NCI-H1105 treated with DMSO at 0.1 percent for 48 hours (cell line): ENCODE results near the gene IGSF23.

Experiments
- DNase-seq: peaks from one replicate; lab custom pipeline; 2025; lab: John Stamatoyannopoulos, UW

The IGSF23 gene

GRCh38 chr19:44641501-44642265 is 28.3 kb downstream of the IGSF23 start:
- no peak for DNase-seq

GRCh38 chr19:44642377-44642776 is 29.0 kb downstream of the IGSF23 start:
- DNase-seq, result no peak

GRCh38 chr19:44643605-44644401 is 30.4 kb downstream of the IGSF23 start, which contains the start of gene PVR:
PVR (plus strand) TSS chr19:44643910; CDS start chr19:44644097, 187 bp downstream.
- DNase-seq, result peak; percentile 62

GRCh38 chr19:44644402-44645016 is 31.1 kb downstream of the IGSF23 start:
- peak; percentile 43 for DNase-seq

- no peak for DNase-seq
Measured at GRCh38 chr19:44645407-44646048, 32.2 kb downstream of the IGSF23 start.

GRCh38 chr19:44646049-44646416 is 32.7 kb downstream of the IGSF23 start:
- no peak for DNase-seq

- DNase-seq, result no peak
Measured at GRCh38 chr19:44647144-44647543, 33.8 kb downstream of the IGSF23 start.

- no peak for DNase-seq
Measured at GRCh38 chr19:44648631-44649251, 35.4 kb downstream of the IGSF23 start.

GRCh38 chr19:44649578-44650145 is 36.3 kb downstream of the IGSF23 start:
- DNase-seq, result no peak

- no peak for DNase-seq
Measured at GRCh38 chr19:44653343-44653742, 40.0 kb downstream of the IGSF23 start.

GRCh38 chr19:44653977-44654774 is 40.8 kb downstream of the IGSF23 start:
- no peak for DNase-seq

GRCh38 chr19:44657211-44657921 is 44.0 kb downstream of the IGSF23 start:
- DNase-seq, result peak; percentile 18

GRCh38 chr19:44658069-44658733 is 44.8 kb downstream of the IGSF23 start:
- DNase-seq, result no peak

- no peak for DNase-seq
Measured at GRCh38 chr19:44660081-44660480, 46.7 kb downstream of the IGSF23 start.

GRCh38 chr19:44661205-44661604 is 47.8 kb downstream of the IGSF23 start:
- DNase-seq, result no peak

- DNase-seq, result no peak
Measured at GRCh38 chr19:44661904-44662303, 48.5 kb downstream of the IGSF23 start.

GRCh38 chr19:44662691-44663385 is 49.5 kb downstream of the IGSF23 start:
- DNase-seq, result no peak

GRCh38 chr19:44663996-44664395 is 50.6 kb downstream of the IGSF23 start:
- no peak for DNase-seq

GRCh38 chr19:44664976-44665375 is 51.6 kb downstream of the IGSF23 start:
- no peak for DNase-seq
